PC-3 (cell line): ENCODE data around the gene TRAIP. TPM values are rescaled to one million over a fixed set of nuclear protein-coding genes. Genes with fewer than 3 reads are reported as not detected.

Source experiments
- ATAC-seq: fragments of 200-7000 bp; cut with Tn5 transposase; 2 replicates; pipeline ENCODE4 v1.9.1; 2020; ENCODE audit warnings: mild to moderate bottlenecking, moderate library complexity
- BruUV-seq: library from RNA; stranded (reverse); fragments of 400-500 nt; replicated peaks from 2 replicates; lab custom pipeline; 2021; lab: Mats Ljungman, UMichigan
- CTCF ChIA-PET: fragments of 300-600 bp; sonication (Branson Sonifier 250); formaldehyde crosslinking; loops from one replicate; lab custom pipeline; 2022; ENCODE audit warnings: antibody characterized with exemption; lab: Charles Lee
- POLR2A ChIA-PET: fragments of 300-600 bp; sonication (Branson Sonifier 250); formaldehyde crosslinking; loops from one replicate; lab custom pipeline; 2022; ENCODE audit warnings: antibody characterized with exemption; ENCODE audit not compliant: unreplicated experiment; lab: Charles Lee
- DNase-seq: peaks from one replicate; pipeline ENCODE4 v3.0.0-alpha.2; 2015
- H2AFZ ChIP-seq: fragments of 300-600 bp; sonication (generic); 2 replicates; pipeline ENCODE4 v1.6.0; 2016; ENCODE audit warnings: antibody characterized with exemption, low read length
- H3F3A ChIP-seq: fragments of 300-600 bp; sonication (generic); one replicate; pipeline ENCODE4 v1.6.0; 2017; ENCODE audit warnings: antibody characterized with exemption, low read length, control low read depth, mild to moderate bottlenecking; ENCODE audit not compliant: unreplicated experiment
- H3K27ac ChIP-seq: fragments of 300-600 bp; sonication (generic); 2 replicates; pipeline ENCODE4 v1.5.1; 2016; ENCODE audit warnings: mild to moderate bottlenecking, low read length
- H3K27me3 ChIP-seq: fragments of 300-600 bp; sonication (generic); 2 replicates; pipeline ENCODE4 v1.6.1; 2016; ENCODE audit warnings: low read length, mixed read lengths
- H3K36me3 ChIP-seq: fragments of 300-600 bp; sonication (generic); 2 replicates; pipeline ENCODE4 v1.6.1; 2016; ENCODE audit warnings: low read depth, mixed run types, low read length, mixed read lengths
- H3K4me1 ChIP-seq: fragments of 300-600 bp; sonication (generic); 2 replicates; pipeline ENCODE4 v1.5.1; 2016; ENCODE audit warnings: low read length; ENCODE audit not compliant: insufficient read depth
- H3K4me2 ChIP-seq: fragments of 300-600 bp; sonication (generic); 2 replicates; pipeline ENCODE4 v1.6.0; 2016; ENCODE audit warnings: low read length
- H3K4me3 ChIP-seq: fragments of 300-600 bp; sonication (generic); 2 replicates; pipeline ENCODE4 v1.5.1; 2016; ENCODE audit warnings: mild to moderate bottlenecking, low read length, mixed read lengths
- H3K79me2 ChIP-seq: fragments of 300-600 bp; sonication (generic); 2 replicates; pipeline ENCODE4 v1.6.1; 2017; ENCODE audit warnings: low read length, mixed read lengths
- H3K9ac ChIP-seq: fragments of 300-600 bp; sonication (generic); 2 replicates; pipeline ENCODE4 v1.6.0; 2016; ENCODE audit warnings: mild to moderate bottlenecking, low read length
- H3K9me2 ChIP-seq: fragments of 300-600 bp; sonication (generic); replicated peaks from 2 replicates; pipeline ENCODE4 v1.6.1; 2016; ENCODE audit warnings: mixed run types, low read length, mixed read lengths
- H3K9me3 ChIP-seq: fragments of 300-600 bp; sonication (generic); 2 replicates; pipeline ENCODE4 v1.6.1; 2016; ENCODE audit warnings: low read length, mixed read lengths
- H4K20me1 ChIP-seq: fragments of 300-600 bp; sonication (generic); 2 replicates; pipeline ENCODE4 v1.6.1; 2016; ENCODE audit warnings: low read length, mixed read lengths
- CTCF ChIP-seq: fragments of 300-600 bp; sonication (generic); conservative IDR thresholded peaks from 2 replicates; pipeline ENCODE4 v1.5.1; 2017; ENCODE audit warnings: antibody characterized with exemption, low read depth, mild to moderate bottlenecking, low read length
- EZH2 ChIP-seq: fragments of 300-600 bp; sonication (generic); IDR thresholded peaks from one replicate; pipeline ENCODE4 v1.6.1; 2017; ENCODE audit warnings: antibody characterized with exemption, mild to moderate bottlenecking, low read length; ENCODE audit not compliant: unreplicated experiment
- EZH2phosphoT487 ChIP-seq: fragments of 300-600 bp; sonication (generic); IDR thresholded peaks from 2 replicates; pipeline ENCODE4 v1.6.1; 2018; ENCODE audit warnings: mild to moderate bottlenecking, antibody characterized with exemption, low read length, borderline replicate concordance
- intact Hi-C: fragments of 100-400 bp; cut with micrococcal nuclease; formaldehyde crosslinking; loops from 2 replicates; pipeline ENCODE4 v1.9.0; 2023
- total RNA-seq: library from RNA; depleted of rRNA; stranded (reverse); fragments of >200 nt; gene quantifications from 2 replicates; pipeline ENCODE4 v1.2.3, GENCODE V29; 2014

Gene TRAIP
- total RNA-seq, 1 experiment from 2014 or later: 21.6 TPM

GRCh38 chr3:49787182-49787464 lies 69.2 kb downstream of the TRAIP start:
- peak overlapping the region; percentile 92 for H3K9ac ChIP-seq
- H3K4me3 ChIP-seq: peak overlapping the region; percentile 87; the same call in 1 of the 2 replicates
- BruUV-seq: TSS peak; percentile 97
- H3K9me3 ChIP-seq: no peaks in the 10 kb centered on the region
- no peaks in the 10 kb centered on the region for H3K9me2 ChIP-seq
- H3K79me2 ChIP-seq: peaks cover 39% of the 10 kb centered on the region
- intact Hi-C loops: loop anchor here (5.0 kb wide), 1 partner anchor 115 kb away; the partner anchor contains the start of gene MST1R
- H4K20me1 ChIP-seq: no peaks in the 10 kb centered on the region
- H3K4me1 ChIP-seq: peaks cover 14% of the 10 kb centered on the region
- DNase-seq: no peak
- no peaks in the 10 kb centered on the region for H3F3A ChIP-seq
- peak overlapping the region; percentile 50; the same call in 1 of the 2 replicates for H3K27ac ChIP-seq
- TF ChIP-seq CTCF (no peak), EZH2 (no peak), EZH2phosphoT487 (no peak)
- ChIA-PET CTCF (interaction anchor here (0.5 to 1.2 kb wide), 2 partner anchors 52 to 86 kb away, joined by 3 to 5 read pairs; no protein-coding TSS in a partner anchor), POLR2A (no interaction called here)
- H2AFZ ChIP-seq: peak overlapping the region; percentile 90
- H3K4me2 ChIP-seq: peak overlapping the region; percentile 86
- H3K36me3 ChIP-seq: no peaks in the 10 kb centered on the region
- no peak for ATAC-seq
- H3K27me3 ChIP-seq: no peaks in the 10 kb centered on the region

DNA sequence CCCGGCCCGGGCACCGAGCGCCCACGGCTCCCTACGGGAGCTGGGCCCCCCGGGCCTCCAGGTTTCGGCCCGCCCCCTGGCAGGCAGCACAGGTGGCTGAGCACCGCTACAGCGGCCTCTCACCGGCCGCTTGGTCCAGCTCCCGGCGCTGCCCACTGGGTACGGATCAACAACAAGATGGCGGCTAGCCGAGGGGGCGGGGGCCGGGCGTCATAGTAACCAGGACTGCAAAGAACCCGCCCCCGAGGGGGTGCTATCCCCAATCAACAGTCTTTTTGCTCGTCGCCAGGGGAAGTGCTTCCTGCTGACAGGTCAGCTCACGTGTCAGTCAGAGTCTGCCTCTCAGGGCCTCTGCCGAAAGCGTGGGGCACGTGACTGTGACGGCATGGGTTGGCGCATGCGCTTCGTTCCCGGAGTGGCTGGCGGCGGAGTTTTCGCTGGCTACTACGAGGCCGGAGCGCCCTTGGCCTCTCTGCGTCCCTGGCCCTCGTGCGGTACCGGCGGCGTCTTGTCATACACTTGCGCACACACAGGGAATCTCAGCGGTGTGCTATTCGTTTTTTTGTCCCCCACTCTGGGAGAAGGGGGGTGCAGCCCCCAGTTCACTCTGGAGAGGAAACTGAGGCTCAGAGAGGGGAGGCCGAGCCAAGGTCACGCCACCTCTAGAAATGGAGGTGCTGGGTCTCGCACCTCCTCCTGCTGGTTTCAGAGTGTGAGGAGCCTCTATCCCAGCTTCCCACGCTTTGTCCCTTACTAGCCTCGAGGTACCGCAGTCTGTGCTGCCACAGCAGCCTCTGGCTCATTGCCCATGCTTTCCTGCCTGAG lies 69.8 kb downstream of the TRAIP start, which contains the start of gene IP6K1:
Gene IP6K1 (minus strand): TSS at position 186 of the 825 bp plus-strand sequence. CDS start 38,502 bp downstream, outside the sequence.
- intact Hi-C loops: loop anchor here (1.0 to 5.0 kb wide), 2 partner anchors 62 to 116 kb away; partner anchors contain the start of gene MST1R
- Histone ChIP-seq H3K9me3 (no peaks in the 10 kb centered on the region), H3K4me2 (peak within 1 kb of the TSS; percentile 93), H2AFZ (peak within 1 kb of the TSS; percentile 90), H3K4me1 (peaks cover 14% of the 10 kb centered on the region), H4K20me1 (no peaks in the 10 kb centered on the region), H3K27me3 (no peaks in the 10 kb centered on the region), H3K9ac (peak within 1 kb of the TSS; percentile 92), H3K79me2 (peaks cover 44% of the 10 kb centered on the region), H3K36me3 (peaks cover under 1% of the 10 kb centered on the region; the same call in 1 of the 2 replicates), H3K9me2 (no peaks in the 10 kb centered on the region), H3F3A (no peaks in the 10 kb centered on the region), H3K4me3 (peak within 1 kb of the TSS; percentile 87), H3K27ac (peak within 1 kb of the TSS; percentile 50)
- TF ChIP-seq CTCF (no peak), EZH2 (no peak), EZH2phosphoT487 (no peak)
- peak; percentile 99 for ATAC-seq
- no TSS peak for BruUV-seq
- CTCF ChIA-PET: interaction anchor here (1.2 kb wide), 1 partner anchor 85 kb away, joined by 3 read pairs; no protein-coding TSS in a partner anchor
- POLR2A ChIA-PET: interaction anchor here (0.5 to 0.7 kb wide), 3 partner anchors 15 to 143 kb away, joined by 3 to 6 read pairs (median 4); partner anchors contain the start of gene MON1A
- peak; percentile 100 for DNase-seq
